Measurements from ENCODE around the gene BBS9.

The BBS9 gene

GRCh38 chr7:33220231-33220630, 90.9 kb downstream of the BBS9 start:
- in situ Hi-C loops (cut with HindIII; ENCODE audit: low sequenced_read_pairs): no loop called here
- no peak for DNase-seq (ENCODE audit: low read depth, low spot score)
- no peak overlapping the region for H3K4me3 ChIP-seq (ENCODE audit: low read depth, low read length)
- no peak for TF ChIP-seq CTCF (IDR thresholded peaks at IDR 0.05; ENCODE audit: low read depth, low read length)

DNA sequence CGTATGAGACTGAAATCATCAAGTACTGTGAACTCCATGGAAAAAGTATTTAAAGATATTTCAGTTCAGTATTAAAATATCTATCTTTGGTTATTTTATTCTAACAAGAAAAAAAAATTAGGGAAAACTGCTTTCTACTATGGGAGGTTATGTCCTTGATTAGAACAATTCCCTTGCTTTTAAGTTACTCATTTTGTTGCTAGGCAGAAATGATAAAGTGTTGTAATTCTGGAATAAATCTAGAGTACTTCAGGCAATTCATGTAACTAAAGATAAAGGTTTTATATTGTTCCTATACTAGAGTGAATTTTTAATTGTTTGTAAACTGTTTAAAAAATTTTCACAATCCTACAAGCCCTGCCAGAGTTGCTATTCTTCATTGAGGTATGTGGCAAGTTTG, 92.0 kb downstream of the BBS9 start:
- no peak for DNase-seq (ENCODE audit: low read depth, low spot score)
- H3K4me3 ChIP-seq (ENCODE audit: low read depth, low read length): no peak overlapping the region
- in situ Hi-C loops (cut with HindIII; ENCODE audit: low sequenced_read_pairs): no loop called here
- TF ChIP-seq CTCF (IDR thresholded peaks at IDR 0.05; ENCODE audit: low read depth, low read length): no peak

- no peak overlapping the region for H3K4me3 ChIP-seq (ENCODE audit: low read depth, low read length)
- in situ Hi-C loops (cut with HindIII; ENCODE audit: low sequenced_read_pairs): no loop called here
- no peak for DNase-seq (ENCODE audit: low read depth, low spot score)
- TF ChIP-seq CTCF (IDR thresholded peaks at IDR 0.05; ENCODE audit: low read depth, low read length): no peak
These were observed 103.3 kb downstream of the BBS9 start for GRCh38 chr7:33232632-33233145.

GRCh38 chr7:33233659-33234058, 104.3 kb downstream of the BBS9 start:
- no peak for TF ChIP-seq CTCF (IDR thresholded peaks at IDR 0.05; ENCODE audit: low read depth, low read length)
- no peak overlapping the region for H3K4me3 ChIP-seq (ENCODE audit: low read depth, low read length)
- in situ Hi-C loops (cut with HindIII; ENCODE audit: low sequenced_read_pairs): no loop called here
- DNase-seq (ENCODE audit: low read depth, low spot score): no peak

- no peak overlapping the region for H3K4me3 ChIP-seq (ENCODE audit: low read depth, low read length)
- no peak for DNase-seq (ENCODE audit: low read depth, low spot score)
- in situ Hi-C loops (cut with HindIII; ENCODE audit: low sequenced_read_pairs): no loop called here
- TF ChIP-seq CTCF (IDR thresholded peaks at IDR 0.05; ENCODE audit: low read depth, low read length): no peak
These were observed 107.7 kb downstream of the BBS9 start for GRCh38 chr7:33237036-33237435.

DNA sequence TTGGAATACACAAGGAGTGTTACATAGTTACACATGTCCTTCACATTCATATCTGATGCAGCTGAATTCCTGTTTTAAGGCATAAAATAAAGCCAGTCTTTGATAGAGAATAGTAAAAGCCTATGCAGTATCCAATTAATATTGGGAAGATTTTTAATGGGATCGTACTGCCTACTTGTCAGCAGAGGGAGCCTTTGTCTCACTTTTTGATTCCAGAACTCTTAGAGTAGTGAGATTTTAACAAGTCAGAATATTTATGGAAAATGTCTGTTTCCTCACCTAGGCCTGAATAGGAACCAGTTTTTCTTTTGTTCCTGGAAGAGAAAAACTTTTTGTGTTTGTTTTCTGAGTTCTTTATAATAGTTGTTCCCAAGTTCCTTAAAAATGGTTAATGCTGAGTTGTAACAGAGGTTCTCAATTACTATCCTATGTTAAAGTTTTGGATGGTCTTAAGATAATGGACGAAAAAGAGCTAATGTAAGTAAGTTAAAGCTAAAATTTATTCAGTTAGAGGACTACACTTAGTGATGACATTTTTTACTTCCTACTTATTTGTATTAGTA, 114.0 kb downstream of the BBS9 start:
- peak; percentile 60 for TF ChIP-seq CTCF (IDR thresholded peaks at IDR 0.05; ENCODE audit: low read depth, low read length)
- no peak overlapping the region for H3K4me3 ChIP-seq (ENCODE audit: low read depth, low read length)
- peak; percentile 64 for DNase-seq (ENCODE audit: low read depth, low spot score)
- in situ Hi-C loops (cut with HindIII; ENCODE audit: low sequenced_read_pairs): no loop called here

Measured in astrocyte of the spinal cord (primary cell).